Trophoblast cell (in vitro differentiated cells and primary cell): ENCODE data around the gene FUBP1.

Source experiments
- DNase-seq, 2 donors: peaks; one replicate each; pipeline ENCODE4 v3.0.0-alpha.2; 2016
- H2AFZ ChIP-seq: 2 replicates; pipeline ENCODE4 v1.6.1; 2013; ENCODE audit warnings: low read length, moderate library complexity, mild to moderate bottlenecking; ENCODE audit not compliant: insufficient read depth, poor library complexity
- H2AK5ac ChIP-seq: 2 replicates; pipeline ENCODE4 v1.6.1; 2013; ENCODE audit warnings: mild to moderate bottlenecking, low read length
- H2BK120ac ChIP-seq: 2 replicates; pipeline ENCODE4 v1.6.1; 2013; ENCODE audit warnings: low read length, mild to moderate bottlenecking, moderate library complexity; ENCODE audit not compliant: insufficient read depth, poor library complexity
- H2BK12ac ChIP-seq: 2 replicates; pipeline ENCODE4 v1.6.1; 2013; ENCODE audit warnings: mild to moderate bottlenecking, low read length, moderate library complexity
- H2BK5ac ChIP-seq: 2 replicates; pipeline ENCODE4 v1.6.1; 2013; ENCODE audit warnings: low read length, low read depth, moderate library complexity, mild to moderate bottlenecking; ENCODE audit not compliant: poor library complexity
- H3K14ac ChIP-seq: 2 replicates; pipeline ENCODE4 v1.6.1; 2013; ENCODE audit warnings: mild to moderate bottlenecking, low read length
- H3K18ac ChIP-seq: 2 replicates; pipeline ENCODE4 v1.6.1; 2013; ENCODE audit warnings: mild to moderate bottlenecking, low read length
- H3K23ac ChIP-seq: 2 replicates; pipeline ENCODE4 v1.6.1; 2013; ENCODE audit warnings: low read length
- H3K27ac ChIP-seq: 2 replicates; pipeline ENCODE4 v1.5.1; 2013; ENCODE audit warnings: low read depth, mild to moderate bottlenecking, inconsistent platforms, low read length, moderate library complexity
- H3K27me3 ChIP-seq: 2 replicates; pipeline ENCODE4 v1.6.1; 2013; ENCODE audit warnings: inconsistent platforms, mild to moderate bottlenecking, low read length, moderate library complexity; ENCODE audit not compliant: insufficient read depth
- H3K36me3 ChIP-seq, 2 experiments: 1 replicate in 1 of 2; 2 replicates in 1 of 2; pipeline ENCODE4 v1.6.1; 2013; ENCODE audit warnings: low read length in 2 of 2, mild to moderate bottlenecking in 2 of 2, moderate library complexity in 1 of 2; ENCODE audit not compliant: insufficient read depth in 2 of 2, control insufficient read depth in 1 of 2
- H3K4ac ChIP-seq: 2 replicates; pipeline ENCODE4 v1.6.1; 2013; ENCODE audit warnings: low read depth, mild to moderate bottlenecking, low read length, moderate library complexity
- H3K4me1 ChIP-seq, 2 experiments: 1 replicate in 1 of 2; 2 replicates in 1 of 2; pipeline ENCODE4 v1.6.1; 2013; ENCODE audit warnings: low read length in 2 of 2, mild to moderate bottlenecking in 2 of 2, moderate library complexity in 1 of 2; ENCODE audit not compliant: insufficient read depth in 2 of 2, control insufficient read depth in 1 of 2
- H3K4me2 ChIP-seq: 2 replicates; pipeline ENCODE4 v1.6.1; 2013; ENCODE audit warnings: inconsistent platforms, mild to moderate bottlenecking, low read length, moderate library complexity
- H3K4me3 ChIP-seq: 2 replicates; pipeline ENCODE4 v1.5.1; 2013; ENCODE audit warnings: mild to moderate bottlenecking, low read depth, low read length, inconsistent platforms
- H3K79me1 ChIP-seq: one replicate; pipeline ENCODE4 v1.6.1; 2013; ENCODE audit warnings: low read length
- H3K79me2 ChIP-seq: 2 replicates; pipeline ENCODE4 v1.6.1; 2013; ENCODE audit warnings: low read length, mild to moderate bottlenecking; ENCODE audit not compliant: control insufficient read depth, insufficient read depth, poor library complexity
- H3K9ac ChIP-seq: 2 replicates; pipeline ENCODE4 v1.6.1; 2013; ENCODE audit warnings: mild to moderate bottlenecking, low read length
- H3K9me3 ChIP-seq: 2 replicates; pipeline ENCODE4 v1.6.1; 2013; ENCODE audit warnings: low read depth, mild to moderate bottlenecking, control low read depth, inconsistent platforms, low read length; ENCODE audit not compliant: insufficient read depth
- H4K12ac ChIP-seq: 2 replicates; pipeline ENCODE4 v1.6.1; 2013; ENCODE audit warnings: low read depth, mild to moderate bottlenecking, low read length, moderate library complexity
- H4K8ac ChIP-seq: 2 replicates; pipeline ENCODE4 v1.6.1; 2013; ENCODE audit warnings: low read depth, mild to moderate bottlenecking, low read length, moderate library complexity
- H4K91ac ChIP-seq: one replicate; pipeline ENCODE4 v1.6.1; 2013; ENCODE audit warnings: low read depth, mild to moderate bottlenecking, low read length, moderate library complexity
- WGBS: extraction: QIAGEN DNeasy Blood & Tissue Kit; methylation state at CpG from one replicate; pipeline ENCODE4 v1.1.7; 2013; ENCODE audit warnings: missing lambda C conversion rate; ENCODE audit not compliant: insufficient read length, insufficient coverage; ENCODE audit errors: extremely low coverage; 5-methylcytosine and 5-hydroxymethylcytosine counted together

The FUBP1 gene

DNA sequence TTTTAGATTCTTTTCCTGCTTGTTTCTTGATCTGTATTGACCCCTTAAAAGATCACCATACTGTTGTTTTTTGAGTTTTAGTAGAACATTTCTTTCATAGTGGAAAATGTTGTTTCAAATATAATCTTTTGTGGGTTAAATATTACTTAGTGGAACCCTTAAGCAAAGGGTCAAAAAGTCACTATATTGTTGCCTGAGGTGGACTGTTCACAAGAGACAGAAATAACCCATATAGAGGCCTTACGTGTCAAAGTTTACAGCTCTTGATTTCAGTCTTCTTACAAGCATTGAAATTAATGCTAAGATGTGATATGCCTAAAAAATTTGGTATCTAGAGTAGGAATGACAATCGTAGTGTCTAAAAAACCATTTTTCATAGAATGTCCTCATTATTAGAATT lies 32.2 kb upstream of the FUBP1 start:
- WGBS, result no CpG with 5 or more reads among the region's 2 CpGs

DNA sequence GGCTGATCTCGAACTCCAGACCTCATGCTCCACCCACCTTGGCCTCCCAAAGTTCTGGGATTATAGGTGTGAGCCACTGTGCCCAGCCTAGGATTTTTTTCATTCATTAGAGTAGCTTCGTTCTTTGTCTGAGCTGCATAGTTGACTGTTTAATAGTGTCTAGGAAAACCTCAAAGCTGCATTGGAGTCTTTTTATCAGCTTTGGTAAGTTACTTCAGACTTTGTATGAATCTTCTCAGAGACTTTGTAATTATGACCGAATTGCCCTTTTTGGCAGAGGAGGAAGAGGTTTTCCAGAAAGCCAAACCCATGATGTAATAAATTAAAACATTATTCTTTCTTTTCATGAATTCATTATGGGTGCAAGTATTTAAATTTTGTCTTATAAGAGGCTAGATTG lies 31.0 kb upstream of the FUBP1 start:
- H3K36me3 ChIP-seq, result peaks cover 0 to 3% of the 10 kb centered on the region in 2 experiments
- H4K12ac ChIP-seq, result no peak overlapping the region
- no peak overlapping the region for H3K23ac ChIP-seq
- no peak overlapping the region for H3K4me2 ChIP-seq
- H3K27me3 ChIP-seq, result no peaks in the 10 kb centered on the region
- H3K27ac ChIP-seq, result no peak overlapping the region
- no CpG with 5 or more reads among the region's 3 CpGs for WGBS
- H3K4me3 ChIP-seq, result no peak overlapping the region
- no peak overlapping the region for H3K4ac ChIP-seq
- no peaks in the 10 kb centered on the region for H3K79me2 ChIP-seq
- no peak overlapping the region for H2AFZ ChIP-seq
- H2BK5ac ChIP-seq, result no peak overlapping the region
- no peak overlapping the region for H4K91ac ChIP-seq
- no peak overlapping the region for H4K8ac ChIP-seq
- H2AK5ac ChIP-seq, result no peak overlapping the region
- DNase-seq, result no peak
- H2BK120ac ChIP-seq, result no peak overlapping the region
- H3K79me1 ChIP-seq, result no peaks in the 10 kb centered on the region
- H3K14ac ChIP-seq, result no peak overlapping the region
- H3K9me3 ChIP-seq, result no peaks in the 10 kb centered on the region
- no peak overlapping the region for H3K18ac ChIP-seq
- H3K4me1 ChIP-seq, result no peaks in the 10 kb centered on the region
- H2BK12ac ChIP-seq, result no peak overlapping the region
- H3K9ac ChIP-seq, result no peak overlapping the region

More for the DNA sequence above, 32.2 kb upstream of the FUBP1 start:
- Histone ChIP-seq H3K79me1 (no peaks in the 10 kb centered on the region), H3K9ac (no peak overlapping the region), H4K12ac (no peak overlapping the region), H3K4me3 (no peak overlapping the region), H3K4me2 (no peak overlapping the region), H2BK120ac (no peak overlapping the region), H2AFZ (no peak overlapping the region), H3K18ac (no peak overlapping the region), H3K14ac (no peak overlapping the region), H4K91ac (no peak overlapping the region), H3K27ac (no peak overlapping the region), H3K79me2 (no peaks in the 10 kb centered on the region), H3K9me3 (no peaks in the 10 kb centered on the region), H2BK12ac (no peak overlapping the region), H3K4me1 (no peaks in the 10 kb centered on the region), H2BK5ac (no peak overlapping the region), H2AK5ac (no peak overlapping the region), H3K23ac (no peak overlapping the region), H3K4ac (no peak overlapping the region), H4K8ac (no peak overlapping the region), H3K36me3 (peaks cover 0 to 3% of the 10 kb centered on the region in 2 experiments), H3K27me3 (no peaks in the 10 kb centered on the region)
- DNase-seq, result no peak

DNA sequence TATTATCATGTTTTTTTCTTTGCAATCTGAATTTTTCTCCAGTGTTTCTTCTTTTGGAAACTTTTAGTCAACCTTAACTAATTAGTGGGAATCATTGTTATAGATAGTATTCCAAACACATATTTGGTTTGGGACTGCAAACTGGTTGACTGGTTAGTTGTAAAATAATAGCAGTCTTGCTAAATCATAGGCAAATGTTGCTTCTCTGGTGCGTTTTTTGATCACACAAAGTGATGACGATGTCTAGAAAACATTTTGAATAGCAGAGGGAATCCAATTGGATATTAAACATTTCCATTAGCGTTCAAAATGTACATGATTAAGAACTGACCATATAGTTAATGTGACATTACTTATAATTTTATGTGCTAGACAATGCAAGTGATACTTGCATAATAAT lies 30.4 kb upstream of the FUBP1 start:
- no peaks in the 10 kb centered on the region for H3K27me3 ChIP-seq

DNA sequence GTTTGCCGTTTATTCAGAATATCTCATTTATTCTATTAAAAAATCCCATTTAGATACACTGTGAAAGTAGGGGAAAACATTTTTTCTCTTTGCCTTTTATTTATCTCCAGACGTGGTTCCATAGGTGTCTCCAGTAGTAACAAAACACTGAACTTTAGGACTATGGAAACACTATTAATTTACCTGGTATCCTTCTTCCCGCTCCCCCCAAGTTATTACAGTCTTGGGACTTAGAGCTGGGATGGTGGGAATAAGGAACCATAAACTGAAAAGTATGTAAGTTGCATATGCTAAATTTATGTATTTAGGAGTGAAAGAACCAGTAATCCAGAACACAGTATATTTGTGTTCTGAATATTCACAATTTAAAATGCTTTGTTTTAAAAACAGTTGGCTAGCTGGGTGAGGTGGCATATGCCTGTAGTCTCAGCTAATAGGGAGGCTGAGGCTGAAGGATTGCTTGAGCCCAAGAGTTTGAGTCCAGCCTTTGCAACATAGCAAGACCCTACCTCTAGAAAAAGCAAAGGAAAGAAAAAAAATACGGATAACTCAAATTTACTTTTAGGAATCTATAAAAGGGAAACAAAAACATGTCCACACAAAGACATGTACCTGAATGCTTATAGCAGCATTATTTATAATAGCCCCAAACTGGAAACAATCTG lies 28.9 kb upstream of the FUBP1 start:
- H3K4me3 ChIP-seq, result no peak overlapping the region
- no peak overlapping the region for H2AK5ac ChIP-seq
- no peaks in the 10 kb centered on the region for H3K79me1 ChIP-seq
- H3K9ac ChIP-seq, result no peak overlapping the region
- no peak overlapping the region for H4K91ac ChIP-seq
- no peak overlapping the region for H3K4me2 ChIP-seq
- H4K8ac ChIP-seq, result no peak overlapping the region
- H3K14ac ChIP-seq, result no peak overlapping the region
- WGBS, result no CpG with 5 or more reads among the region's 4 CpGs
- no peak for DNase-seq
- no peak overlapping the region for H2BK12ac ChIP-seq
- no peak overlapping the region for H2AFZ ChIP-seq
- no peaks in the 10 kb centered on the region for H3K79me2 ChIP-seq
- no peak overlapping the region for H3K4ac ChIP-seq
- no peak overlapping the region for H3K27ac ChIP-seq
- no peak overlapping the region for H4K12ac ChIP-seq
- no peaks in the 10 kb centered on the region for H3K36me3 ChIP-seq
- no peaks in the 10 kb centered on the region for H3K4me1 ChIP-seq
- H2BK5ac ChIP-seq, result no peak overlapping the region
- no peak overlapping the region for H3K23ac ChIP-seq
- H2BK120ac ChIP-seq, result no peak overlapping the region
- no peaks in the 10 kb centered on the region for H3K9me3 ChIP-seq
- no peaks in the 10 kb centered on the region for H3K27me3 ChIP-seq
- H3K18ac ChIP-seq, result no peak overlapping the region

More for the DNA sequence above, 30.4 kb upstream of the FUBP1 start:
- Histone ChIP-seq H3K18ac (no peak overlapping the region), H3K4me2 (no peak overlapping the region), H4K12ac (no peak overlapping the region), H3K9ac (no peak overlapping the region), H2AK5ac (no peak overlapping the region), H2BK5ac (no peak overlapping the region), H3K14ac (no peak overlapping the region), H3K4me3 (no peak overlapping the region), H4K8ac (no peak overlapping the region), H3K36me3 (no peaks in the 10 kb centered on the region), H3K27ac (no peak overlapping the region), H2AFZ (no peak overlapping the region), H3K4me1 (no peaks in the 10 kb centered on the region), H4K91ac (no peak overlapping the region), H3K4ac (no peak overlapping the region), H3K79me2 (no peaks in the 10 kb centered on the region), H2BK120ac (no peak overlapping the region), H3K9me3 (no peaks in the 10 kb centered on the region), H3K23ac (no peak overlapping the region), H3K79me1 (no peaks in the 10 kb centered on the region), H2BK12ac (no peak overlapping the region)
- WGBS, result no CpG with 5 or more reads among the region's 3 CpGs
- DNase-seq, result no peak
